ENCODE results near the gene ACSL6. TPM values are rescaled to one million over a fixed set of nuclear protein-coding genes. Genes with fewer than 3 reads are reported as not detected.

The ACSL6 gene, protein sequence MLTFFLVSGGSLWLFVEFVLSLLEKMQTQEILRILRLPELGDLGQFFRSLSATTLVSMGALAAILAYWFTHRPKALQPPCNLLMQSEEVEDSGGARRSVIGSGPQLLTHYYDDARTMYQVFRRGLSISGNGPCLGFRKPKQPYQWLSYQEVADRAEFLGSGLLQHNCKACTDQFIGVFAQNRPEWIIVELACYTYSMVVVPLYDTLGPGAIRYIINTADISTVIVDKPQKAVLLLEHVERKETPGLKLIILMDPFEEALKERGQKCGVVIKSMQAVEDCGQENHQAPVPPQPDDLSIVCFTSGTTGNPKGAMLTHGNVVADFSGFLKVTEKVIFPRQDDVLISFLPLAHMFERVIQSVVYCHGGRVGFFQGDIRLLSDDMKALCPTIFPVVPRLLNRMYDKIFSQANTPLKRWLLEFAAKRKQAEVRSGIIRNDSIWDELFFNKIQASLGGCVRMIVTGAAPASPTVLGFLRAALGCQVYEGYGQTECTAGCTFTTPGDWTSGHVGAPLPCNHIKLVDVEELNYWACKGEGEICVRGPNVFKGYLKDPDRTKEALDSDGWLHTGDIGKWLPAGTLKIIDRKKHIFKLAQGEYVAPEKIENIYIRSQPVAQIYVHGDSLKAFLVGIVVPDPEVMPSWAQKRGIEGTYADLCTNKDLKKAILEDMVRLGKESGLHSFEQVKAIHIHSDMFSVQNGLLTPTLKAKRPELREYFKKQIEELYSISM
- polyA plus RNA-seq = under 1 TPM; 0.11 to 0.64 (median 0.15) TPM

DNA sequence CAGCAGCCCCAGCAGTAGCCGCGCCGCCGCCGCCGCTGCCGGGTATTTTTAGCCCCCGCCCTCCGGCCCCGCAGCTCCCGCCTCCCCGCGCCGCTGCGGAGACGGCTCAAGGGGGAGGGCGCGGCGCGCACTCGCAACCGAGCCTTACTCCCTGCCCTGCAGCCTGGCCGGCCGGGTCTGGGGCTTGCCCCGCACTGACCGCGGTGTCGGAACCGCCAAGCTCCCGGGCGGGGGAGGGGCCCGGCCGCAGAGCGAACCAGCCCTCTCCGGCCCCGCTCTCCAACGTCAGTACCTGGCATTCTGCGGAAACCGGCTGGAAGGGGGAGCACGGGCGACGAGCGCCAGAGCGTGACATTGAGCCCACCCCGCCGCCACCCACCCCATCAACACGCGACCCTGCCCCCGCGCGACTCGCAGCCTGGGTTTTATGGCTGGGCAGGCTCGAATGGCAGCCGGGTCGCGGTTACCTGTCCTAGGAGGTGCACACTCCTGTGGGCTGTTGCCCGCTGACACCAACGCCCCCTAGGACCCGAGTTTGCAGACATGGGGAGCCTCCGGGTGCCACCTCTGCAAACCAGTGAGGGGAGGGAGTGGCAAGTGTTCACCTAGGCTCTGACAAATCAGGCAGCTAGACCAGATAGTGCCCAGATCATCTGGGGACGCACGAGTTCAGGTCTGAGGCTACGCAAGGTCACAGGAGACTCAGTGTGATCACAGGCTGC, at the start of gene ACSL6:
Gene ACSL6 (minus strand): TSS at position 37 of the 722 bp plus-strand sequence. CDS start 105 bp downstream, outside the sequence.
- no peak within 1 kb of the TSS for H3K27ac ChIP-seq (ENCODE audit: low read depth, low read length)
- WGBS, 3 donors = 3 to 6% (median 5%) methylated on average over 49 to 63 of the region's 63 CpGs

DNA sequence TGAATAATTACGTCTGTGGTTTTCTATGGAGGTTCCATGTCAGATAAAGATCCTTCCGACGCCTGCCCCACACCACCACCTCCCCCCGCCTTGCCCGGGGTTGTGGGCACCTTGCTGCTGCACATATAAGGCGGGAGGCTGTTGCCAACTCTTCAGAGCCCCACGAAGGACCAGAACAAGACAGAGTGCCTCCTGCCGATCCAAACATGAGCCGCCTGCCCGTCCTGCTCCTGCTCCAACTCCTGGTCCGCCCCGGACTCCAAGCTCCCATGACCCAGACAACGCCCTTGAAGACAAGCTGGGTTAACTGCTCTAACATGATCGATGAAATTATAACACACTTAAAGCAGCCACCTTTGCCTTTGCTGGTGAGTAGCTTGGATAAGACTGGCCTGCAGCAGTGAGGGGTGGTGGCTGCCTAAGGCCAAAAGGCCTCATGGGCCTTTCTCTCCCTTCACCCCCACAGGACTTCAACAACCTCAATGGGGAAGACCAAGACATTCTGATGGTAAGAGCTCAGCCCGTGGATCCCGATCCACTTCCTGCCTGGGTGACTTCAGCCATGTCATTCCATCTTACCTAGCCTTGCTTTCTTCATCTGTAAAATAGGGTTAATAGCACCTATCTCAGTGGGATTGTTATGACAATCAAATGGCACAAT, 49.2 kb upstream of the ACSL6 start, which contains the start of gene IL3:
Gene IL3 (plus strand): TSS at position 155 of the 661 bp plus-strand sequence. CDS start 52 bp downstream, at position 207.
- 81 to 85% (median 84%) methylated on average over 16 of the region's 16 CpGs for WGBS, 3 donors
- no peak within 1 kb of the TSS for H3K27ac ChIP-seq (ENCODE audit: low read depth, low read length)

DNA sequence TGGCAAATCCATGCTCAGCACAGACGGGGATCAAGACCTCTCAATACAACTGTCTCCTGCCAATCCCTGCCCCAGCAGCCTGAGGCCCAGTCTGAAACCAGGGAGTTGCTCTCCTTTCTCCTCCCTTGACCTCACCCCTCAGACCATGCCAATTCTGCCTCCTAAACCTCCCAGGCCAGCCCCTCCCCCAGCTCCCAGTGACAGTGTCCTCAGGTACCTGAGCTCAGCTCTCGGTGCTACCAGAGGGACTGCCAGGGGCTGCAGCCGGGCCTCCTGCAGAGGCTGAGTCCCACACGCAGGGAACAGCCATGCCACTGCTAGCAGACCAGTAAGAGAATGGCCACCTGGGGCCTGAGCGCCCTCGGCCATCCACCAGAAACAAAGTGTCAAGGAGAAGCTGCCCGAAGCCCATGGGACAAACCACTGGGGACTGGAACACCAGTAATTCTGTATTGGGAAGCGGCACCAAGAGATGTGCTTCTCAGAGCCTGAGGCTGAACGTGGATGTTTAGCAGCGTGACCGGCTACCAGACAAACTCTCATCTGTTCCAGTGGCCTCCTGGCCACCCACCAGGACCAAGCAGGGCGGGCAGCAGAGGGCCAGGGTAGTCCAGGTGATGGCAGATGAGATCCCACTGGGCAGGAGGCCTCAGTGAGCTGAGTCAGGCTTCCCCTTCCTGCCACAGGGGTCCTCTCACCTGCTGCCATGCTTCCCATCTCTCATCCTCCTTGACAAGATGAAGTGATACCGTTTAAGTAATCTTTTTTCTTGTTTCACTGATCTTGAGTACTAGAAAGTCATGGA, 48.4 kb upstream of the ACSL6 start:
- WGBS, 3 donors = 85 to 90% (median 88%) methylated on average over 13 of the region's 13 CpGs
- H3K27ac ChIP-seq (ENCODE audit: low read depth, low read length) = no peak overlapping the region

DNA sequence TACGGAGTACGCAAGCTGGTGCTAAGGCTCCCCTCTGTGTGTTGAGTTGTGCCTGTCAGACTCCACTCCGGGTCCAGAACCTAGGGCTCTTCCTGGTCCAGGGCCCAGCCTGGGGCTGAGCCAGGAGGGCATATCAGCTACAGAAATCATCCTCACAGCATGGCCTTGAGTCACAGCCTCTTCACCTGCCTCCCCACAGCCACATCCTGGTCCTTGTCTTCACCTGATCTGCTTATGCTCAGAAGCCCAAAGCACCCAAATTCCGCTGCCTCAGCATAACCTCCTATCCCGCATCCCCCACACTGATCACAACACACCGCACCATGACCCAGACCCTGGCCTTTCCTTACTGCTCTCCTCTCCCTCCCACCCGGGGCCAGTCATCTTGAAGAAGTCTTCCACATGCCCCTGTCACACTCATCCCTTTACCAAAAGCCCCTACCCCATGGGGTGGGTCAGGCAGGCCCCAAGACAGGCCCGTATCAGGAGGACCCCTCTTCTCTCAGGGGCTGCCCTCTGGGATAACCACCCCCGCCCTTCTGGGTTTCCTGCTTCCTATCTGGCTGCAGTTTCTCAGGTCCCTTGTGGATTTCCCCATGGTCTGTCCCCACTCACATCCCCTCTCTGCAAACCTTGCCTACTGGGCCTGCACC, 47.7 kb upstream of the ACSL6 start:
- 74 to 83% (median 79%) methylated on average over 9 of the region's 9 CpGs for WGBS, 3 donors
- H3K27ac ChIP-seq (ENCODE audit: low read depth, low read length) = no peak overlapping the region

DNA sequence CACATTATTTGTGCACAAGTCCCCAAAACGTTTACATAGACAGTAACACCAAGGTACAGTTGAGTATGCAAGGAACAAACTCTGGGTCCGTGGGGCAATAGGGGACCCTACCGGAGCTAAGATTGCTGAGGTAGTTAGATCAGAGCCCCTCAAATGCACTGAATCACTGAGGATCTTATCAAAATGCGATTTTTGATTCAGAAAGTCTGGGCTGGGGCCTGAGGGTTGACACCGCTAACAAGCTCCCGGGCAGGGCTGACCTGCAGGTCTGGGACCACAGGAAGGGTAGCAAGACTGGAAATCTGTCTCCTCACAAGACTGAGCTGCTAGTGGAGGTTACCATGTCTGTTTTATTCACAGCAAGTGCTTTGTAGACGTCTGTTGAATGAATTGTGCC, 47.2 kb upstream of the ACSL6 start:
- no peak overlapping the region for H3K27ac ChIP-seq (ENCODE audit: low read depth, low read length)
- 82 to 87% (median 86%) methylated on average over 7 of the region's 7 CpGs for WGBS, 3 donors

DNA sequence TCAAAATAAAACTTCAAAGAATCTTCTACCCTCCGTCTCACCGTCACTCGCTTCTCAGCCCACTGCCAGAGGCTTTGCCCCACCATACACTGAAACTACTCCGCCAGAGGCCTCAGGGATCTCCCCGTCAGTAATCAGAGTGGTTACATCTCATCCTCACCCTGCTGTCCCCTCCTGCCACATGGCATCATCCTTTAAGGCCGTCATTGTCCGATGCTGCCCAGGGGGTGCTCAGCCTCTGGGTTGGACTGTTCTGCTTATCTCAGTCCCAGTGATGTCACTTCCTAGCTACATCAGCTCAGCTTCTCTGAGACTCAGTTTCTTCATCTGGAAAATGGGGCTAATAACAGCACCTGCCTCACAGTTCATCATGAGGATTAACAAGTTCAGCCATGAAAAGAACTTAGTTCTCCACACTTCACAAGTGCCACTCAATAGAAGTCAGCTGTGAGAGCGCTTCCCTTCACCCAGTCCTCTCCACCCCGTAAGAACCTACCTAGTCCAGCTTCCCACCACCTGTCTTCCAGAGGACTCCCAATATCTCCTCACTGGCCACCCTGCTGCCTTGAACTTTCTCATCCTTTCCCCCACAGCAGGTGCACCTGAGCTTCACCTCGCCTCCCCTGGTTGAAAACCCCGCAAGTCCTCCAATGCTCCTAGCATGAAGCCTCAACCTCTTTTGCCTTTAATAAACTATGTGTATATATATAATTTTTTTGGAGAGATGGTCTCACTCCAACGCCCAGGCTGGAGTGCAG, 46.2 kb upstream of the ACSL6 start:
- 86 to 89% (median 88%) methylated on average over 12 of the region's 12 CpGs for WGBS, 3 donors
- H3K27ac ChIP-seq (ENCODE audit: low read depth, low read length) = no peak overlapping the region

DNA sequence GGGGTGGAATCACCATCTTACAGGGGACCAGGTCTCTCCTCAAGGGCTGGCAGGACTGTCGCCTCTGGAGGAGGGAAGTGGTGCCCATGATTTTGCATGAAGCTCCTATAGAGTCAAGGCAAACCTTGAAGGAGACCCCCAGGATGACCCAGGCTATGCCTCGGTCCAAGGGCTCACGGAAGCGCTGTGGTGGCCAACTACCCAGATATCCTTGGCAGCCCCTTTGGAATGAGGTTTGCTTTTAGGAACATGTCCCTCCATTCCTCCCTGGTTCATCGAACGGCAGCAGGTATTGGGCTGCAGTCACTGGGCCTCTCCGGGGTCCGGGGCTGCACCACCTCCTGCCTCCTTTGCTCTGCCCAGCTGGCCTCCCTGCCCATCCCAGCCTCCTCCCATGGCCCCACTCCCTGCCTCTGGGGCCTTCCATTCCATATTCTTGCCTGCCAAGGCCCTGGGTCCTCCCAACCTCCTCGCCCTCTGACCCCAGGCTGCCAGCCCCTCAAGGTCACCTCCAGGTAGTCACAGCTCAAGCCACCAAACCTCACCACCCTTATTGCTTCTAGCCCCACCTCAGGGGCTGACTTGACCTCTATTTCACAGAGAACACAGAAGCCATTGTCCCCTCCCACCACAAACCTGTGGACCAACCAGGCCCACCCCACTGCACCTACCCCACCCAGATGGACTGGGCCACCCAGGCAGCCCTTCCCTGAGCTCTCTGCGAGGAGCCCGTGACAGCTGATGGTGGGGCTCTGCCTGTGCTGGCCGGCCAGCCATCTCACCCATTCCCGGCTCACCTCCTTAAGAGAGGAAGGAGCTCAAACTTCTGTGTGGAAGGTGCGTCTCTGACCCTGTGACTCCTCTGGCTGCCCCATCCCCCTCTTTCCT, 45.4 kb upstream of the ACSL6 start:
- 79 to 88% (median 86%) methylated on average over 14 of the region's 14 CpGs for WGBS, 3 donors
- H3K27ac ChIP-seq (ENCODE audit: low read depth, low read length) = no peak overlapping the region

DNA sequence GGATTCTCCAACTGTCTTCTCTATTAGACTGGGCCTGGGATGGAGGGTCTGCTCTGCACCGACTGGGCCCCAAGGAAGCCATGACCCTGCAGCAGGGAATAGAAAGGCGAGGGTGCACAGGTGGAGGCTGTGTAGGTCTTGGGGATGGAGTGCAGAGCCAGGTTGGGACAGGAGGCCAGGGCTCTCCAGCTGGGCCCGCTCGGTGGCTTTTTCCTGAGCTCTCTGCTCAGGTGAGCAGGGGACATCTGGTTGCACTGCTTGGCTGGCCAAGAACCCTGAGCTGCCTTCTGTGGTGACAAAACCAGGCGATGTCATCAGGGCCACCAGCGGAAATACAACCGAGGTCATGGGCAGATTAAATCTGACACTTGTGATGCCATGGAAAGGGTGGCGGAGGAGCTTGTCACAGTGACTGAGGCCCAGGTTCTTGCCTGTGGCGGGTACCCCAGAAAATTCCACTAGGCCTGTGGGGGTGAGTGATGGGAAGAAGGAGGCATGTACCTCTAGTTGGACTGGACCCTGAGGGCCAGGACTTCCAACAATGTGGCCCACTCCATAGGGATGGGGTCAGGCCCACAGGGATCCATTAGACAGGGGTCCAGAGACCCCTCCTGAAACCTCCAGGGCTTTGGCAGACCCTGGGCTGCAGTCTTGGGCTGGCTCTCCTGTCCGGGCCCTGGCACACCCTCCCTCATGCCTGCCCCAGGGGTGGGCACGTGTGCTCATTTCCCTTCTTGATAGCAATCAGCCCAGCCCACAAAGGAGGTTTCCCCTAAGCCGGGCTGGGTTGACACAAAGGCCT, 44.6 kb upstream of the ACSL6 start:
- WGBS, 3 donors = 73 to 78% (median 74%) methylated on average over 12 of the region's 12 CpGs
- H3K27ac ChIP-seq (ENCODE audit: low read depth, low read length) = no peak overlapping the region

DNA sequence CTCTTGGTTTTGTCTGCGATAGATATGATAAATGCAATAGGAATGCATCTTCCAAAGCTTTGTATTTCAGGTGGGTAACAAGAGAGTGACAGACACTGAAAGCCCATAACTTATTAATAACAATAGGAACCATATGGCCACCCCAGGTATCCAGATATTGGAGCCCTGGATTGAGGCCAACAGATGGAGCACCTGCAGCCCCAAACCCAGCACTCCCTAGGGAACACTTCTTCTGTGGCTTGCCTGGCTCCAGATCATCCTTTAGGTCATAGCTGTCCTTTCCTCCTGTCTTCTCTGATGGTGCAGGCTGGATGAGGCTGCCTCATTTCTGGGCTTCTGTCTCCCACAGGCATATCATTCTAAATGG, 44.0 kb upstream of the ACSL6 start:
- 99 to 100% (median 100%) methylated on average over 1 of the region's 1 CpG for WGBS, 3 donors
- no peak overlapping the region for H3K27ac ChIP-seq (ENCODE audit: low read depth, low read length)

DNA sequence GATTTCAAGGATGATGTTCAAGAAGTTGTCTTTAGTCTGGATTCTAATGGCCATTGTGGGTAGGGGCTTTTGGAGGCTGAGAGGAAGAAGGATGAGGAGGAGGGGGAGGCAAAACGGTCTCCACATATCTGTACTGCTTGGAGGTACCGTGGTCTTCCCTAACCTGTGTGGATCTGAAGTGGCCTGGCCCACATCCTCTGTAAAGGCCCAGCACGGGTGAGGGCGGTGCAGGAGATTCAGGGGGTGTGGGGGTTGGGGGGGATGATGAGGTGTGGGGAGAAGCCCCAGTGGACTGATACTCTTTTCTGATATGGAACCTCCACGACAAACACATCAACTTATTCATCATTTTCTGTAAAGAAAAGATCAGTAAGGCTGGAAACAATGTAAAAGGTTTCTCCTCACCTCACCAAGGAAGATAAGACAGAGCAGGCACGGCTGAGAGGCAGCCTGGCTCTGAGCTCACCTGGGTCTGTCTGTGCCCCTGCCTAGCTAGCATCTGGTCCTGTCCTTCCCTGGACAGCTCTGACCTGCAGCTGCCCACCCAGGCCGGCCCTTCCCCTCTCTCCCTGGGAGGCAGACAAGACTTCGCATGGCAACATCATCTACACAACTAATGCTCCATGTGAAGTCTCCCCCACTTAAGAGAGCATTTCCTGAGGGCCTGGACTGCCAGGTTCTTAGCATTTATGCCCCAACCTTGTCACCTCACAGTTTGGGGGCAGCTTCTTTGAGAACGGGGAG, 43.4 kb upstream of the ACSL6 start:
- no peak overlapping the region for H3K27ac ChIP-seq (ENCODE audit: low read depth, low read length)
- 70 to 80% (median 77%) methylated on average over 9 of the region's 9 CpGs for WGBS, 3 donors

DNA sequence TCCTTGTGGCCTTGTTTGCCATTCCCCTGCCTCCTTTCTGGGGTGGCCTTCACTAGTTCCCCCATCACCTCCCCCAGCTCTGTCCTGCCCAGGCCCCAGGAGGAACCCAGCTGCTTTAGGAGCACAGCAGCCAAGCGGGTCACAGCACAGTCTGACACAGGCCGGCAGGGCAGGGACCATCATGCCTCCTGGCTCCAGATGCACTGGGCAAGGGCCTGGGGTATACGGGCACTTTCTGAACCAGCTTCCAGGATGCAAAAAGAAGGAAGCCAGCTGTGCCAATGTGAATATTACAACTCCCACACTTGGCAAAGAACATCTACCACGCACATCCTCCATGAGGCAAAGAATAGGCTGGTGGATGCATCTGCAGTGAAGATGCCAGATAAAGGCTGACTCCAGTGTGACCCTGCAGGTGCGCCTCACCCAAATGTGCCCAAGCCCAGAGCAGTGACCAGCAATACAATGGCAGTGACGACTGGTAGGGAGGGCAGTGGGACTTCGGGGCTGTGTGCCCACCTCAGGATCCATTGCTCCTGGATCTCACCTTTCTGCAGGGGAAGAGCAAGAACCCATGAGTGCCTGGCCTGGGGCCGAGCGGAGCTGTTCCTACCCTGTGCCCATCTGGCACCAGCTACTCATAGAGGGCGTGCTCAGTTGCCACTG, 42.7 kb upstream of the ACSL6 start:
- 85 to 91% (median 86%) methylated on average over 10 of the region's 10 CpGs for WGBS, 3 donors
- no peak overlapping the region for H3K27ac ChIP-seq (ENCODE audit: low read depth, low read length)

DNA sequence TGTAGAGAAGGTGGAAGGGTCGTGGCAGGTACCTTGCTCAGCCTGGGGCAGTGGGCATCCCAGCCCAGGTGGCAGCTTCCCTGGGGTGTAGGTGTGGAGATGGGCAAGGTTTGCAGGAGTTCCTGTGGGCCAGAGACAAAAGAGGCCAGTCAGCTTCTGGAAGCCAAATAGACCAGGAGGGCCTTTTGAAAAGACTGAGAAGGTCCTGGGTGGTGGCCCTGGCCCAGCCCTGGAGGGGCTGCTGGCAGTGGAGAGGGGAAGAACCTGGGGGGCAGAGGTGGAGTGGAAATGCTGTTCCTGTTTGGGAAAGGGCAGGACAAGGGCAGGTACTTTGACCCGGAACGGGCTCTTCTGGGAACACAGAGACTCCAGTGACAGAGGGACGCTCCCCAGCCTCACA, 42.0 kb upstream of the ACSL6 start:
- no peak overlapping the region for H3K27ac ChIP-seq (ENCODE audit: low read depth, low read length)
- WGBS, 3 donors = 79 to 87% (median 86%) methylated on average over 4 of the region's 4 CpGs

DNA sequence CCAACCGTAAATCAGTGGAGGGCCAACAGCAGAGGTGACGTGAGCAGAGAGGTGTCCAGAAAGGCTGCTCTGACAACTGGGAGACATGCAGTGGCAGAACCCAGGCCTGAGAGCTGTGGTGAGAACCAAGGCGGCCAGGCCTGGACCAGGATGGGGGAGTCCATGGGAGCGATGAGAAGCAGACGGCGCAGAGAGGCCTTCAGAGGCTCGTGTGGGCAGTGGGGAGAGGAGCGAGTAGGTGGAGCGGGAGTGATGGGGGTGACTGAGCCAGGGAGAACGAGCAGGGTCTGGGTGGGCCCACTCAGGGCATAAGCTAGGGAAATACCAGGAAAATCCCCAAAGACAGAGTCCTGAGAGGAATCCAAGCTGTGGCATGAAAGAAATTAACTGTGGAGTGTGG, 41.1 kb upstream of the ACSL6 start:
- WGBS, 3 donors = 73 to 75% (median 74%) methylated on average over 10 of the region's 10 CpGs
- no peak overlapping the region for H3K27ac ChIP-seq (ENCODE audit: low read depth, low read length)
